Bone marrow (tissue), 2 donors: ENCODE measurements around the gene SELENOF.
A peak's percentile ranks its signal among the peaks of the same experiment; 100 is the strongest.

Experiments
- DNase-seq, 2 donors: peaks; one replicate each; lab custom pipeline; 2025; lab: John Stamatoyannopoulos, UW

Gene SELENOF

GRCh38 chr1:86913896-86914600, at the start of gene SELENOF:
Gene SELENOF, minus strand, starts transcription at chr1:86914126. Its CDS starts 15 bp downstream, at chr1:86914111.
- DNase-seq = peak; percentile 96 to 100

- no peak for DNase-seq
Measured at GRCh38 chr1:86960548-86960947, 46.6 kb upstream of the SELENOF start.

GRCh38 chr1:86957221-86957620, 43.3 kb upstream of the SELENOF start:
- DNase-seq = no peak

GRCh38 chr1:86956221-86956620, 42.3 kb upstream of the SELENOF start:
- no peak for DNase-seq

- DNase-seq = no peak
Measured at GRCh38 chr1:86955678-86956077, 41.8 kb upstream of the SELENOF start.

- no peak for DNase-seq
Measured at GRCh38 chr1:86953167-86953566, 39.2 kb upstream of the SELENOF start.

GRCh38 chr1:86951430-86951829, 37.5 kb upstream of the SELENOF start:
- no peak for DNase-seq

GRCh38 chr1:86950712-86951419, 36.9 kb upstream of the SELENOF start:
- no peak for DNase-seq

DNA sequence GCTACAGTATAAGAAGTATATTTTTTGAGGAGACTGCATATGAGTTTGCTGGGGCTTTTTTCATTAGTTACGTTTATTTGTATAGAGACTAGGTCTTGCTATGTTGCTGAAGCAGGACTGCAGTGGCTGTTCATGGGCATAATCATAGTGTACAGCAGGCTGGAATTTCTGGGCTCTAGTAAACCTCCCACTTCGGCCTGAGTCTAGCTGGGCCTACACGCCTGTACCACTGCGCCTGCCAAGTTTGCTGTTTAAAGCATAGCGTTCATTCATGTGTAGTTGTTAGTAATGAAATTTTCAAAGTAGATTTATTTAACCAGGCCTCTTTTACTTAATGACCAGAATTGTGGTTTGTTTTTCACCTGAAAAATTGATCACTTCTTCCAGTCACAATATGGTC, 34.3 kb upstream of the SELENOF start:
- DNase-seq = no peak

GRCh38 chr1:86942743-86943142, 28.8 kb upstream of the SELENOF start:
- DNase-seq = no peak

- no peak for DNase-seq
Measured at GRCh38 chr1:86942042-86942441, 28.1 kb upstream of the SELENOF start.

DNA sequence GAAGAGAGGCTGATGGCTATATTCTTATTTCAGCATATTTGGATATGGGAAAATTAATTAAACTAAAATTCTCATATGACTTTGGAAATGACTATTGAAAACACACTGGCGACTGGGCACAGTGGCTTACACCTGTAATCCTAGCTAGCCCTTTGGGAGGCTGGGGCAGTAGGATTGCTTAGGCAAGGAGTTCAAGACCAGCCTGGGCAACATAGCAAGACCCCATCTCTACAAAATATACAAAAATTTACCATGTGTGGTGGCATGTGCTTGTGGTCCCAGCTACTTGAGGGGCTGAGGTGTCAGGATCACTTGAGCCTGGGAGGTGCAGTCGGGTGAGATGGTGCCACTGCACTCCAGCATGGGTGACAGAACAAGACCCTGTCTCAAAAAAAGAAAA, 26.7 kb upstream of the SELENOF start:
- no peak for DNase-seq

DNA sequence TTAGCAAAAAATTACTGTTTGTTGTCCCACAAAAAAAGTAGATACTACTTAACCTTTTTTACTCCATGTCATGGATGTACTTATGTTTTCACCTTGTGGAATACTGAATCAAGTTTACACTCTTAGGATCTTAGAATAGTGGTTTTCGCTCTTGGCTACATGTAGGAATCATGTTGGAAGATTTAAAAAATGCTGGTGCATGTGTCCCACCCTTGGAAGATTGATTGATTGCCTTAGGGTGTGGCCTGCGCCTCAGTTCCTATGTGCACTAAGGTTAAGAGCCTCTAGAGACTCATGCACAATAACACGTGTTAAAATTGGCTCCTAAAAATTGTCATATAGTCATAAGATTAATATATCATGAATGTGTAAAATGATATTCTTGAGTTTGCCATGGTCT, 25.5 kb upstream of the SELENOF start:
- no peak for DNase-seq

- no peak for DNase-seq
Measured at GRCh38 chr1:86938855-86939254, 24.9 kb upstream of the SELENOF start.

GRCh38 chr1:86938450-86938849, 24.5 kb upstream of the SELENOF start:
- no peak for DNase-seq

- no peak for DNase-seq
Measured at GRCh38 chr1:86933562-86934377, 19.8 kb upstream of the SELENOF start.

- no peak for DNase-seq
Measured at GRCh38 chr1:86933051-86933450, 19.1 kb upstream of the SELENOF start.

- DNase-seq = no peak
Measured at GRCh38 chr1:86928819-86929218, 14.9 kb upstream of the SELENOF start.

- DNase-seq = no peak
Measured at GRCh38 chr1:86926883-86927282, 13.0 kb upstream of the SELENOF start.

DNA sequence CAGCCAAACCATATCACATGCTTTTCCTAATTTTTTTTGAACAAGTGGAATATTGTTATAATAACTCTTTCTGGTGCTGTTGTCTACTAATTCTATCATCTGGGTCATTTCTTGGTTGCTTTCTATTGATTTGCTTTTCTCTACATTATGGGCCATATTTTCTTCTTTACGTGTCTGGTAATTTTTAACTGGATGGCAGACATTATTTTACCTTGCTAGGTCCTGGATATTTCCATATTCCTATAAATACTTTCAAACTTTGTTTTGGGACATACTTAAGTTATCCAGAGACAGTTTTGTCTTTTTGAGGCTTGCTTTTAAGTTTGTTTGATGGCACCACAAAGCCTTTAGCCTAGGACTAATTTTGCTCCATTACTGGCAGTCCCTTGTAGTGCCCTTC, 11.8 kb upstream of the SELENOF start:
- DNase-seq = no peak

- no peak for DNase-seq
Measured at GRCh38 chr1:86924324-86924960, 10.5 kb upstream of the SELENOF start.

DNA sequence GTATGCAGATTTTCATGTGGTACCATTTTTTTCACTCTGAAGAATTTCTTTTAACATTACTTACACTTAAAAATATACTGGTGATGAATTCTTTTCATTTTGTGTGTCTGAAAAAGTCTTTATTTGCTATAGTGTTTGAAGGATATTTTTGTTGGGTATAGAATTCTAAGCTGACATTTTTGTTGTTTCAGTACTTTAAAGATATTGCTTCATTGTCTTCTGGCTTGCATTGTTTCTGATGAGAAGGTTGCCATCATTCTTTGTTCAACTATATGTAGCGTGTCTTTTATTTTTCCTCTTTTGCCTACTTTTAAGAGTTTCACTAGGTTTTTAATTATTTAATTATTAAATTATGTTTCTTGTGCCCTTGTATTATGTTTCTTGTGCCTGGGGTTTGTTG, 8.5 kb upstream of the SELENOF start:
- DNase-seq = no peak
